ENCODE results near the gene DIRAS2. TPM values are rescaled to one million over a fixed set of nuclear protein-coding genes. Genes with fewer than 3 reads are reported as not detected.

Gene DIRAS2
- total and polyA plus RNA-seq, 9 donors, result 0.07 to 0.25 (median 0.16) TPM; not detected in 3

DNA sequence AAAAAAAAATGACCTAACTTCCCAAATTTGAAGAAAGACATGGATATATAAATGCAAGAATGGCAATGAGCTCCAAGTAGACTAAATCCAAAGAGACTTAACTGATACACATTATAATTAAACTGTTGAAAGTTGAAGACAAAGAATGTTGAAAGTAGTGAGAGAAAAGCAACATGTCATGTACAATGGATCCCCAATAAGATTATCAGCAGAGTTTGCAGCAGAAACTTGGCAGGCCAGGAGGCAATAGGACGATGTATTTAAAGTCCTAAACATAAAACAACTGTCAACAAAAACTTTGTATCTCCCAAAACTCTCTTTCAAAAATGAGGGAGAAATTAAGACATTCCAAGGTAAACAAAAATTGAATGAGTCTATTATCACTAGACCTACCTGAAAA, 8.6 kb upstream of the DIRAS2 start:
- intact Hi-C loops (cut with DNase I), result no loop called here
- Histone ChIP-seq H3K27ac (no peak overlapping the region), H3K4me3 (no peak overlapping the region), H3K36me3 (no peaks in the 10 kb centered on the region), H3K9me3 (no peaks in the 10 kb centered on the region), H3K4me1 (ENCODE audit: insufficient read depth) (no peaks in the 10 kb centered on the region), H3K27me3 (no peaks in the 10 kb centered on the region)
- TF ChIP-seq EP300 (IDR thresholded peaks at IDR 0.05), result no peak
- 59 to 78% (median 64%) methylated on average over 1 of the region's 1 CpG for WGBS, 3 donors
- DNase-seq, result no peak

DNA sequence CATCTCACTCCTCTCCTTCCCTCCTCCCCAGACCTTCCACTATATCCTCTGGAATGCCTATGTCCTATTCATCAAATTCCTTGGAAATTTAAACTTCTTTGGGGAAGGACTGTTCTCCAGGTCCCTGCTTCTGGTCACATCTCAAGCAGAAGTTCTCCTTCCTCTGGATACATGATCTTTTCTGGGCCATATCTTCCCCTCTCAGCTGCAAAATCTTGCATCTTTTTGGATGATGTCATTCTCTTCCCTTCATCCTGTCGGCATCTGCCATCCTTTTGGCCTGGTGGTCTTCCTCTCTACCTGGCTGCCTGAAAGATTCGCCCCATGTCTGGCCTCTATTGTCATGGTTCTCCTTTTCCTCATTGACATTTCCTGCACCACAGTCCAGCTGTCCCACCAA, 5.2 kb upstream of the DIRAS2 start:
- H3K9me3 ChIP-seq, result no peaks in the 10 kb centered on the region
- WGBS, 3 donors, result 71 to 84% (median 80%) methylated on average over 2 of the region's 2 CpGs
- H3K4me1 ChIP-seq (ENCODE audit: insufficient read depth), result no peaks in the 10 kb centered on the region
- H3K27me3 ChIP-seq, result no peaks in the 10 kb centered on the region
- no peak overlapping the region for H3K27ac ChIP-seq
- DNase-seq, result no peak
- no peaks in the 10 kb centered on the region for H3K36me3 ChIP-seq
- intact Hi-C loops (cut with DNase I), result no loop called here
- TF ChIP-seq EP300 (IDR thresholded peaks at IDR 0.05) (no peak), POLR2A (IDR thresholded peaks at IDR 0.05) (no peak)
- TF ChIP-seq, protein P1, sequence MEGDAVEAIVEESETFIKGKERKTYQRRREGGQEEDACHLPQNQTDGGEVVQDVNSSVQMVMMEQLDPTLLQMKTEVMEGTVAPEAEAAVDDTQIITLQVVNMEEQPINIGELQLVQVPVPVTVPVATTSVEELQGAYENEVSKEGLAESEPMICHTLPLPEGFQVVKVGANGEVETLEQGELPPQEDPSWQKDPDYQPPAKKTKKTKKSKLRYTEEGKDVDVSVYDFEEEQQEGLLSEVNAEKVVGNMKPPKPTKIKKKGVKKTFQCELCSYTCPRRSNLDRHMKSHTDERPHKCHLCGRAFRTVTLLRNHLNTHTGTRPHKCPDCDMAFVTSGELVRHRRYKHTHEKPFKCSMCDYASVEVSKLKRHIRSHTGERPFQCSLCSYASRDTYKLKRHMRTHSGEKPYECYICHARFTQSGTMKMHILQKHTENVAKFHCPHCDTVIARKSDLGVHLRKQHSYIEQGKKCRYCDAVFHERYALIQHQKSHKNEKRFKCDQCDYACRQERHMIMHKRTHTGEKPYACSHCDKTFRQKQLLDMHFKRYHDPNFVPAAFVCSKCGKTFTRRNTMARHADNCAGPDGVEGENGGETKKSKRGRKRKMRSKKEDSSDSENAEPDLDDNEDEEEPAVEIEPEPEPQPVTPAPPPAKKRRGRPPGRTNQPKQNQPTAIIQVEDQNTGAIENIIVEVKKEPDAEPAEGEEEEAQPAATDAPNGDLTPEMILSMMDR (IDR thresholded peaks at IDR 0.05), result no peak
- H3K4me3 ChIP-seq, result no peak overlapping the region

DNA sequence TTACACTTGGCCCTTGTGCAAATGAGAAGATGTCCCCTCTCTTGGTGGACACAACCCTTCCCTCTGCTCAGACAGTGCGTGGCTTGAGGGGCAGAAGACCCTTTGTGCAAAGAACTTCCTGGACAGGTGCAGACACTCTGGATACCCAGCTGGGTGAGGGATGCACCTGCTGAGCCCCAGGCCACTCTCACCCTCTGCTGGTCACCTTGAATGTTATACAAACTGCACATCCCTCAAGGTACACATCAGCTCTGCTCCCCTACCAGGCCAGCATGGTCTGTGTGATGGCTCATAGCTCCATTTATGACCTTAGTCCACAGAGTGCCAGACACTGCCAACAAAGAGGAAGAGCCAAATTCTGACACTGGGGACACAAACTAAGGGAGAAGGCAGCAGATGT, 3.1 kb upstream of the DIRAS2 start:
- no peak overlapping the region for H3K4me3 ChIP-seq
- intact Hi-C loops (cut with DNase I), result no loop called here
- WGBS, 3 donors, result 88 to 92% (median 89%) methylated on average over 1 of the region's 1 CpG
- H3K4me1 ChIP-seq (ENCODE audit: insufficient read depth), result no peaks in the 10 kb centered on the region
- no peaks in the 10 kb centered on the region for H3K27me3 ChIP-seq
- H3K27ac ChIP-seq, result no peak overlapping the region
- no peak for DNase-seq
- H3K9me3 ChIP-seq, result no peaks in the 10 kb centered on the region
- H3K36me3 ChIP-seq, result no peaks in the 10 kb centered on the region
- no peak for TF ChIP-seq EP300 (IDR thresholded peaks at IDR 0.05)
- TF ChIP-seq POLR2A (IDR thresholded peaks at IDR 0.05), result no peak
- TF ChIP-seq, protein P1 (IDR thresholded peaks at IDR 0.05), result no peak

DNA sequence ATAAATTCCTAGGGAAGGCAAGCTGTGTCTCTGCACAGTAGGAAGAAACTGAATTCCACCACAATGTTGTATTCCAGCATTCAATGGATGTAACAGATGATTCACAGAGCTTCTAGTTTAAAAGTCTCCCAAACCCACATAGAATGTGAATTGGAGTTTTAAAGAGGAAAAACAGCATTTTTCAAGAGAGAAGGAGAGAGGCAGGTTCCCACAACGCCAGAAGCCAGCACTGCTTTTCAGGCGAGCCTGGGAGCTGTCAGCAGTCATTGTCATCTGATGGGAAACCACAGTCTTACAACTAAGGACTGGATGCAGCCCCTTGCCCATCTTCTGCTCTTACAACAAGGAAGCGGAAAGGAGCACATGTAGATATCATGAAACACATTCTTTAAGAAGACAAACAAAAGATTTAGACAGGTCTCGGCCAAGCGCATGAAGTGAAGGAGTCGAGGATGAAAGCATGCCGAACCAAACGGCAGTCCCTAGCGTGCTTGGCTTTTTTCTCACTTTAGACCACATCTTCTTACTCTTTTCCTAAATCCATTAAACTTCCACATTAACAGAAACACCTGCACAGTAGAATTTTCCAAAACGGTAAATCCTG, 638 bp downstream of the DIRAS2 start:
- H3K27me3 ChIP-seq, result no peaks in the 10 kb centered on the region
- 4 to 8% (median 7%) methylated on average over 10 of the region's 10 CpGs for WGBS, 3 donors
- intact Hi-C loops (cut with DNase I), result no loop called here
- no peaks in the 10 kb centered on the region for H3K36me3 ChIP-seq
- no peak for DNase-seq
- H3K4me1 ChIP-seq (ENCODE audit: insufficient read depth), result no peaks in the 10 kb centered on the region
- no peaks in the 10 kb centered on the region for H3K9me3 ChIP-seq
- H3K4me3 ChIP-seq, result no peak overlapping the region
- H3K27ac ChIP-seq, result no peak overlapping the region
- TF ChIP-seq EP300 (IDR thresholded peaks at IDR 0.05), result no peak
- no peak for TF ChIP-seq POLR2A (IDR thresholded peaks at IDR 0.05)
- TF ChIP-seq, protein P1 (IDR thresholded peaks at IDR 0.05), result no peak

GRCh38 chr9:90641086-90641485, 1.5 kb downstream of the DIRAS2 start:
- no peaks in the 10 kb centered on the region for H3K9me3 ChIP-seq
- no peak for DNase-seq
- intact Hi-C loops (cut with DNase I), result no loop called here
- no peak overlapping the region for H3K4me3 ChIP-seq
- no peaks in the 10 kb centered on the region for H3K36me3 ChIP-seq
- TF ChIP-seq, protein P1 (IDR thresholded peaks at IDR 0.05), result no peak
- TF ChIP-seq EP300 (IDR thresholded peaks at IDR 0.05), result no peak
- TF ChIP-seq POLR2A (IDR thresholded peaks at IDR 0.05), result no peak
- H3K27me3 ChIP-seq, result no peaks in the 10 kb centered on the region
- H3K4me1 ChIP-seq (ENCODE audit: insufficient read depth), result no peaks in the 10 kb centered on the region
- H3K27ac ChIP-seq, result no peak overlapping the region
- 63 to 78% (median 64%) methylated on average over 2 of the region's 2 CpGs for WGBS, 3 donors

Data from ovary (tissue), 9 donors.